Upper lobe of left lung (tissue), 4 donors: Measurements from ENCODE around the gene CRACDL.

ENCODE experiments used
- CTCF ChIP-seq, 6 experiments: fragments of 450-650 bp in 4 of 6; fragments of 200-600 bp in 2 of 6; sonication (generic) in 2 of 6; IDR thresholded peaks; one replicate each; pipeline ENCODE4 v1.5.1; 2016 to 2019; ENCODE audit warnings: antibody characterized with exemption in 6 of 6
- POLR2A ChIP-seq, 4 donors: fragments of 450-650 bp; IDR thresholded peaks; one replicate each; pipeline ENCODE4 v1.5.1; 2016 to 2017; ENCODE audit warnings: antibody characterized with exemption in 4 of 4, mild to moderate bottlenecking in 2 of 4
- POLR2AphosphoS5 ChIP-seq, 2 donors: sonication (generic); formaldehyde crosslinking; IDR thresholded peaks; one replicate each; pipeline ENCODE4 v1.5.1; 2017; ENCODE audit warnings: antibody characterized with exemption in 2 of 2

GRCh38 chr2:98809116-98809515 is 126.9 kb downstream of the CRACDL start:
- TF ChIP-seq CTCF (IDR thresholded peaks at IDR 0.05) (no peak), POLR2AphosphoS5 (IDR thresholded peaks at IDR 0.05) (no peak), POLR2A (IDR thresholded peaks at IDR 0.05) (no peak)
